Measurements from ENCODE around the gene ENTPD7.

ENTPD7 gene

DNA sequence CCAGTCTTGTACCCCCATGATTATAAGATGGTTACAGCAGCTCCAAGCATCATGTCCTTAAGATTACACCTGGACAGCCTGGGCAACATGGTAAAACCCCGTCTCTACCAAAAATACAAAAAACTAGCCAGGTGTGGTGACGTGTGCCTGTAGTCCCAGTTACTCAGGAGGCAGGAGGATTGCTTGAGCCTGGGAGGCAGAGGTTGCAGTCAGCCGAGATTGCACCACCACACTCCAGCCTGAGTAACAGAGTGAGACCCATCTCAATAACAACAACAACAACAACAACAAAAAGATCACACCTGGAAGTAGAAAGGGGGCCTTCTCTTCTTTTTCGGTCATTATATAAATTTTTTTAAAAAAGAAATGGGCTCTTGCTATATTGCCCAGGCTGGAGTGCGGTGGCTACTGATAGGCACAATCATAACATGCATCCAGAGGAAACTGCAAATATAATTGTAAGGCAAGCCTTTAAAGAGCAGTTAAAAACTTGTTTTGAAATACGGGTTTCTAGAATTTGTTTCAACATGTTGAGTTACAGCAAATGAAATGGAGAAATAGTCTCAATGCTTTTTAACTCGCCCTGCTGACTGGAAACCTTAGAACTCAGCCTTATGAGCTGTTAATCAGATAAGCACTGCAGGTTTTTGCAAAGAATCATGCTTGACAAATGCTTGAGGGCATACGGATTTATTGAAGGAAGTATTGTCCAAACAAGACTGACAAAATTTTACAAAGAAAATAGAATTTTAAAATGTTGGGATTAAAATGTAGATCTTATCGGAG is 4.7 kb upstream of the ENTPD7 start:
- H3K27me3 Mint-ChIP-seq (ENCODE audit: low read depth), result peaks cover 36% of the 10 kb centered on the region
- no peak overlapping the region for H3K4me3 Mint-ChIP-seq
- peaks cover 9% of the 10 kb centered on the region for H3K4me1 Mint-ChIP-seq
- no peak overlapping the region for H3K27ac Mint-ChIP-seq
- no peaks in the 10 kb centered on the region for H3K36me3 Mint-ChIP-seq (ENCODE audit: low read depth)
- TF ChIP-seq, protein P1, sequence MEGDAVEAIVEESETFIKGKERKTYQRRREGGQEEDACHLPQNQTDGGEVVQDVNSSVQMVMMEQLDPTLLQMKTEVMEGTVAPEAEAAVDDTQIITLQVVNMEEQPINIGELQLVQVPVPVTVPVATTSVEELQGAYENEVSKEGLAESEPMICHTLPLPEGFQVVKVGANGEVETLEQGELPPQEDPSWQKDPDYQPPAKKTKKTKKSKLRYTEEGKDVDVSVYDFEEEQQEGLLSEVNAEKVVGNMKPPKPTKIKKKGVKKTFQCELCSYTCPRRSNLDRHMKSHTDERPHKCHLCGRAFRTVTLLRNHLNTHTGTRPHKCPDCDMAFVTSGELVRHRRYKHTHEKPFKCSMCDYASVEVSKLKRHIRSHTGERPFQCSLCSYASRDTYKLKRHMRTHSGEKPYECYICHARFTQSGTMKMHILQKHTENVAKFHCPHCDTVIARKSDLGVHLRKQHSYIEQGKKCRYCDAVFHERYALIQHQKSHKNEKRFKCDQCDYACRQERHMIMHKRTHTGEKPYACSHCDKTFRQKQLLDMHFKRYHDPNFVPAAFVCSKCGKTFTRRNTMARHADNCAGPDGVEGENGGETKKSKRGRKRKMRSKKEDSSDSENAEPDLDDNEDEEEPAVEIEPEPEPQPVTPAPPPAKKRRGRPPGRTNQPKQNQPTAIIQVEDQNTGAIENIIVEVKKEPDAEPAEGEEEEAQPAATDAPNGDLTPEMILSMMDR (IDR thresholded peaks at IDR 0.05; ENCODE audit: unreplicated experiment in 3 of 3), result no peak
- no peaks in the 10 kb centered on the region for H3K9me3 Mint-ChIP-seq

DNA sequence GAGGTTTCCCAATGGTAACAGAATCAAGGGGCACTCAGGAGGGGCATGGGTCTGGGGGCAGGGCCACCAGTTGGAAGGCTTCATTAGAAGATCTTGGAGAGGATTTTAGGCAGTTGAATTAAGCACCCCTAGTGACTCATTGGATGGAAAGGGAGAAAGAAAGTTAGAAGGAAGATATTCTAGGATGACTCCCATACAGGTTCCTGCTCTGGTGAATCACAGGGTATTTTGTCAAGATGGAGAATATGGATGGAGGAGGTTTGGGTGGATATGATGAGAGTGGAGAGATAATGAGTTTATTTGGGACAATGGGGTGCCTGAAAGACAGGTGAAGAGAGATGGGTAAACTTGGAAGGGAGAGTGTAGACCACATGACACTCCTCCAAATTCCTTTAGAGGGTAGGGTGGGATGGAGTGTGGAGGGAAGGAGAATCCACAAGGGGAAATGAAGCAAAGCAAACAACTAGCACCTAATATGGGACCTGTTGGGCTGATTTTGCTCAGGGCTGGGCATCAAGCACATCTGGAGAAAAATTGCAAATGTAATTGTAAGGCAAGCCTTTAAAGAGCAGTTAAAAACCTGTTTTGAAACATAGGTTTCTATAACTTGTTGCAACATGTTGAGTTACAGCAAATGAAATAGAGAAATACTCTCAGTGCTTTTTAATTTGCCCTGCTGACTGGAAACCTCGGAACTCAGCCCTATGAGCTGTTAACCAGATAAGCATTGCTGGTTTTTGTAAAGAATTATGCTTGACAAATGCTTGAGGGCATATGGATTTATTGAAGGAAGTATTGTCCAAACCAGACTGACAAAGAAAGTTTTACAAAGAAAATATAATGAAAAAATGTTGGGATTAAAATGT is 2.9 kb upstream of the ENTPD7 start:
- TF ChIP-seq, protein P1 (IDR thresholded peaks at IDR 0.05; ENCODE audit: unreplicated experiment in 3 of 3), result no peak
- Mint-ChIP-seq H3K4me3 (peak overlapping the region in 2 of 3 experiments; percentile 13 to 23), H3K4me1 (peaks cover 17% of the 10 kb centered on the region), H3K27ac (no peak overlapping the region), H3K27me3 (ENCODE audit: low read depth) (peaks cover 36% of the 10 kb centered on the region), H3K9me3 (no peaks in the 10 kb centered on the region), H3K36me3 (ENCODE audit: low read depth) (no peaks in the 10 kb centered on the region)

DNA sequence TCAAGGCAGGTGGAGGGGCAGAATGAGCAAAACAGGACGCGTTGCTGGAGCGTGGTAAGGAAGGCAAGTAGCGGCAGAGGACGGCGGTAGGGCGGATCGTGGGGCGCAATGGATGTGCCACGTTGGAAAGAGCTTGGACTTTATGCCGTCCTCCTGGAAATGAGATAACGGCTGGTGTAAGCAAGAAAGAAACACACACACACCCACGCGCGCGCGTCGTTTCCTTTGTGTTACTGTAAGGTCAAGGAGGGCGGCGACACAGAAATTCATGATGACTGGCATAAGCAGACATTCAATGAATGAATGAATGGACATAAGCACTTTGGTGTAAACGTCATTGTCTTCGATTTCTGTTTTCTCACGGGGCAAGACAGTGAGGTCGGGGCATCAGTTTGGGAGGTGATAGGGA is 683 bp upstream of the ENTPD7 start:
- peaks cover 31% of the 10 kb centered on the region for H3K27me3 Mint-ChIP-seq (ENCODE audit: low read depth)

DNA sequence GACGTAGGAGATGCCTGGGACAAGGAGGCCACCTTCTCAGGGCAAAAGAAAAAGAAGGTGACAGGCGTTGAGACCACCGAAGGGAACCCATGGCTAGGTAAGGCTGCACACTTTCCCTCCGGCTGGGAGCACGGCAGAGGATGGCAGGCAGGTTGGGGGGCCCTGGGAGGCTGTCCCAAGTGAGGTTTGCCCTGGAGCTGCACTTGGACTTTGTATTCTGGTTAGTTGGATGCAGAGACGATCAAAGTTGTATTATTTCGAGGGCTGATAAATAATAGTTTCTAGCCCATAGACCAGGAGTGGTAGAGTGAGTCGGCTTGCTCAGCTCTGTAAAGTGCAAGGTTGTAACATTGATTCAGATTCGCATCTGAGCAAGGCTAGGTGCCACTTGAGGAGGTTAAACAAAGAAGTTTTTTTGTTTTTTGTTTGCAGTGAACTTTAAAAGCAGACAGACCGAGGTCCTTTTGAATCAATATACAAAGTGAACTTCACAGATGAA is 608 bp downstream of the ENTPD7 start:
- H3K4me3 Mint-ChIP-seq, result peak overlapping the region; percentile 88 to 91 (median 90)
- peaks cover 28% of the 10 kb centered on the region for H3K27me3 Mint-ChIP-seq (ENCODE audit: low read depth)
- TF ChIP-seq, protein P1 (IDR thresholded peaks at IDR 0.05; ENCODE audit: unreplicated experiment in 3 of 3), result no peak

More for the DNA sequence above, 683 bp upstream of the ENTPD7 start:
- Mint-ChIP-seq H3K4me3 (peak overlapping the region; percentile 88 to 91 (median 90)), H3K36me3 (ENCODE audit: low read depth) (peaks cover 2% of the 10 kb centered on the region), H3K27ac (peak overlapping the region in 1 of 3 experiments; percentile 36), H3K9me3 (no peaks in the 10 kb centered on the region), H3K4me1 (peaks cover 17% of the 10 kb centered on the region)
- TF ChIP-seq, protein P1 (IDR thresholded peaks at IDR 0.05; ENCODE audit: unreplicated experiment in 3 of 3), result no peak

DNA sequence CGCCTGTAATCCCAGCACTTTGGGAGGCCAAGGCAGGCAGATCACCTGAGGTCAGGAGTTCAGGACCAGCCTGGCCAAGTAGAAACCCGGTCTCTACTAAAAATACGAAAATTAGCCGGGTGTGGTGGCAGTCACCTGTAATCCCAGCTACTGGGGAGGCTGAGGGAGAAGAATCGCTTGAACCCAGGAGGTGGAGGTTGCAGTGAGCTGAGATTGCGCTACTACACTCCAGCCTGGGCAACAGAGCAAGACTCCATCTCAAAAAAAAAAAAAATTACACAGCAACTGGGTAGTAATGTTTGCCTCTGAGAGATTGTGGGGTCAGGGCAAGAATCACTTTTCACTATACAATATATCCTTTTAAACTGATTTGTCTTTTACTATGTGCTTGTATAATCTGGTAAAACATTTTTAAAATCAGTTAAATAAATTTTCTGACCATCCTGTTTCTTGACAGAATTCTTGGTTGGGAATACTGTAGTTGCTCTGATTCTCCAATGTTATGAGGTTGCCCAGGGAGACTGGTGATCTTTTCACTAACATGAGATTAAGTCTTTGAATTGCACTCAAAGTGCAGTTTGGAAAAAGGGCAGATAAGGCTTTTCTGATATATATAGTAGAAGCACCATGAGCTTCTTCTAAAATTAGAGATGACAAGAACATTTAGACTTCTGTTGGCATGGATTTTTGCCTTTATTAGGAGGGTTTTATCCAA is 1.5 kb downstream of the ENTPD7 start:
- peak overlapping the region; percentile 40 to 65 (median 42) for H3K4me3 Mint-ChIP-seq
- H3K36me3 Mint-ChIP-seq (ENCODE audit: low read depth), result peaks cover 15% of the 10 kb centered on the region
- no peak overlapping the region for H3K27ac Mint-ChIP-seq
- peaks cover 17% of the 10 kb centered on the region for H3K4me1 Mint-ChIP-seq
- TF ChIP-seq, protein P1 (IDR thresholded peaks at IDR 0.05; ENCODE audit: unreplicated experiment in 3 of 3), result no peak
- no peaks in the 10 kb centered on the region for H3K9me3 Mint-ChIP-seq
- H3K27me3 Mint-ChIP-seq (ENCODE audit: low read depth), result peaks cover 28% of the 10 kb centered on the region

More for the DNA sequence above, 608 bp downstream of the ENTPD7 start:
- Mint-ChIP-seq H3K9me3 (no peaks in the 10 kb centered on the region), H3K36me3 (ENCODE audit: low read depth) (peaks cover 7% of the 10 kb centered on the region), H3K4me1 (peaks cover 17% of the 10 kb centered on the region), H3K27ac (peak overlapping the region in 1 of 3 experiments; percentile 51)

Measured in nephron (organoid).